Ovary (tissue), 3 donors: ENCODE data around the gene RCE1.

Source experiments
- CTCF ChIP-seq, 3 donors: fragments of 450-650 bp in 2 of 3; fragments of 200-600 bp in 1 of 3; IDR thresholded peaks; one replicate each; pipeline versions ENCODE4 v1.5.1 to v1.8.0; 2016 to 2022; ENCODE audit warnings: antibody characterized with exemption in 3 of 3, mild to moderate bottlenecking in 1 of 3
- EP300 ChIP-seq: sonication (generic); formaldehyde crosslinking; IDR thresholded peaks from one replicate; pipeline ENCODE4 v1.6.1; 2017; ENCODE audit warnings: antibody characterized with exemption
- POLR2A ChIP-seq: fragments of 450-650 bp; IDR thresholded peaks from one replicate; pipeline ENCODE4 v1.6.1; 2017; ENCODE audit warnings: antibody characterized with exemption, mild to moderate bottlenecking, moderate library complexity
- donor health status: DM: no; HTN: no; CAD: no.

GRCh38 chr11:66844496-66845142, 1.4 kb downstream of the RCE1 start:
- no peak for TF ChIP-seq CTCF (IDR thresholded peaks at IDR 0.05)
- no peak for TF ChIP-seq EP300
- TF ChIP-seq POLR2A, result no peak
